Loucy (cell line): ENCODE results near the gene MRPL48.

Experiments
- CTCF ChIP-seq: fragments of 200-600 bp; sonication (generic); conservative IDR thresholded peaks from 2 replicates; pipeline ENCODE4 v1.5.1; 2014; ENCODE audit warnings: mild to moderate bottlenecking, antibody characterized with exemption, low read length
- EZH2phosphoT487 ChIP-seq: fragments of 200-600 bp; IDR thresholded peaks from 2 replicates; pipeline ENCODE4 v1.6.1; 2018; ENCODE audit warnings: antibody characterized with exemption, mild to moderate bottlenecking, moderate library complexity, borderline replicate concordance

GRCh38 chr11:73760135-73760678, 27.5 kb upstream of the MRPL48 start:
- TF ChIP-seq CTCF (no peak), EZH2phosphoT487 (no peak)
